Tibial artery (tissue), 4 donors: ENCODE data around the gene TMEM9.

ENCODE experiments used
- DNase-seq, 2 donors: peaks; one replicate each; pipeline ENCODE4 v3.0.0-alpha.2; 2019
- H3K27ac ChIP-seq, 2 donors: fragments of 200-600 bp; sonication (generic) in 1 of 2; 1 replicate in 1 of 2; 2 replicates in 1 of 2; pipeline ENCODE4 v1.5.1; 2018 to 2019; ENCODE audit warnings: mild to moderate bottlenecking in 1 of 2
- H3K27me3 ChIP-seq, 2 donors: fragments of 200-600 bp; sonication (generic) in 1 of 2; one replicate each; pipeline versions ENCODE4 v1.5.1 to v1.6.0; 2016 to 2019
- H3K36me3 ChIP-seq, 3 donors: fragments of 200-600 bp; sonication (generic) in 2 of 3; one replicate each; pipeline ENCODE4 v1.5.1; 2016 to 2019; ENCODE audit warnings: mild to moderate bottlenecking in 2 of 3
- H3K4me1 ChIP-seq, 4 donors: fragments of 200-600 bp; sonication (generic) in 2 of 4; 1 replicate in 3 of 4; 2 replicates in 1 of 4; pipeline ENCODE4 v1.5.1; 2016 to 2019
- H3K4me3 ChIP-seq, 2 donors: fragments of 200-600 bp; sonication (generic) in 1 of 2; 1 replicate in 1 of 2; 2 replicates in 1 of 2; pipeline ENCODE4 v1.5.1; 2018 to 2019; ENCODE audit warnings: mild to moderate bottlenecking in 2 of 2
- H3K9me3 ChIP-seq, 3 donors: fragments of 200-600 bp; sonication (generic) in 1 of 3; one replicate each; pipeline ENCODE4 v1.5.1; 2016 to 2019
- CTCF ChIP-seq, 2 experiments: fragments of 200-600 bp in 1 of 2; fragments of 450-650 bp in 1 of 2; IDR thresholded peaks; one replicate each; pipeline ENCODE4 v1.5.1; 2017 to 2019; ENCODE audit warnings: antibody characterized with exemption in 2 of 2, mild to moderate bottlenecking in 1 of 2, moderate library complexity in 1 of 2
- intact Hi-C: fragments of 100-400 bp; cut with DNase I; formaldehyde crosslinking; loops from one replicate; pipeline ENCODE4 v1.15.0; 2023; ENCODE audit warnings: low total_unique reads

The TMEM9 gene

GRCh38 chr1:201180901-201181300, 26.6 kb upstream of the TMEM9 start:
- Histone ChIP-seq H3K4me3 (no peak overlapping the region), H3K36me3 (no peaks in the 10 kb centered on the region), H3K27ac (no peak overlapping the region), H3K27me3 (peaks cover 0 to 7% of the 10 kb centered on the region in 2 donors), H3K4me1 (no peaks in the 10 kb centered on the region), H3K9me3 (no peaks in the 10 kb centered on the region)
- TF ChIP-seq CTCF (IDR thresholded peaks at IDR 0.05): no peak
- intact Hi-C loops: no loop called here
- DNase-seq: no peak

GRCh38 chr1:201180141-201180540, 25.9 kb upstream of the TMEM9 start:
- Histone ChIP-seq H3K9me3 (no peaks in the 10 kb centered on the region), H3K4me3 (no peak overlapping the region), H3K27me3 (peaks cover 0 to 7% of the 10 kb centered on the region in 2 donors), H3K4me1 (no peaks in the 10 kb centered on the region), H3K36me3 (no peaks in the 10 kb centered on the region), H3K27ac (no peak overlapping the region)
- TF ChIP-seq CTCF (IDR thresholded peaks at IDR 0.05): no peak
- DNase-seq: no peak
- intact Hi-C loops: no loop called here

- H3K9me3 ChIP-seq: no peaks in the 10 kb centered on the region
- intact Hi-C loops: no loop called here
- peaks cover 0 to 6% of the 10 kb centered on the region in 2 donors for H3K27me3 ChIP-seq
- TF ChIP-seq CTCF (IDR thresholded peaks at IDR 0.05): no peak
- no peaks in the 10 kb centered on the region for H3K4me1 ChIP-seq
- no peak overlapping the region for H3K4me3 ChIP-seq
- no peak overlapping the region for H3K27ac ChIP-seq
- no peaks in the 10 kb centered on the region for H3K36me3 ChIP-seq
- DNase-seq: no peak
These were observed 24.4 kb upstream of the TMEM9 start for GRCh38 chr1:201178718-201179117.

- no peak for DNase-seq
- intact Hi-C loops: no loop called here
- H3K4me1 ChIP-seq: no peaks in the 10 kb centered on the region
- no peaks in the 10 kb centered on the region for H3K9me3 ChIP-seq
- no peak for TF ChIP-seq CTCF (IDR thresholded peaks at IDR 0.05)
- no peak overlapping the region for H3K4me3 ChIP-seq
- H3K27me3 ChIP-seq: peaks cover 0 to 3% of the 10 kb centered on the region in 2 donors
- no peak overlapping the region for H3K27ac ChIP-seq
- no peaks in the 10 kb centered on the region for H3K36me3 ChIP-seq
These were observed 22.7 kb upstream of the TMEM9 start for GRCh38 chr1:201176940-201177339.

GRCh38 chr1:201175820-201176500, 21.7 kb upstream of the TMEM9 start:
- peaks cover 0 to 6% (median 3%) of the 10 kb centered on the region in 4 donors for H3K4me1 ChIP-seq
- H3K27me3 ChIP-seq: peaks cover 0 to 3% of the 10 kb centered on the region in 2 donors
- no peak overlapping the region for H3K4me3 ChIP-seq
- H3K36me3 ChIP-seq: no peaks in the 10 kb centered on the region
- intact Hi-C loops: no loop called here
- no peak for DNase-seq
- no peak overlapping the region for H3K27ac ChIP-seq
- no peak for TF ChIP-seq CTCF (IDR thresholded peaks at IDR 0.05)
- H3K9me3 ChIP-seq: no peaks in the 10 kb centered on the region
